ENCODE results near the gene ANO8. TPM values are rescaled to one million over a fixed set of nuclear protein-coding genes. Genes with fewer than 3 reads are reported as not detected.
A peak's percentile ranks its signal among the peaks of the same experiment; 100 is the strongest.
"Not testable (repeated sequence)": the region's sequence is repeated elsewhere in the genome, so short reads cannot be mapped to it uniquely, and the experiment has no call there.

The ANO8 gene
- total and polyA plus RNA-seq, 7 donors = 1.5 to 14.3 (median 11.9) TPM

DNA sequence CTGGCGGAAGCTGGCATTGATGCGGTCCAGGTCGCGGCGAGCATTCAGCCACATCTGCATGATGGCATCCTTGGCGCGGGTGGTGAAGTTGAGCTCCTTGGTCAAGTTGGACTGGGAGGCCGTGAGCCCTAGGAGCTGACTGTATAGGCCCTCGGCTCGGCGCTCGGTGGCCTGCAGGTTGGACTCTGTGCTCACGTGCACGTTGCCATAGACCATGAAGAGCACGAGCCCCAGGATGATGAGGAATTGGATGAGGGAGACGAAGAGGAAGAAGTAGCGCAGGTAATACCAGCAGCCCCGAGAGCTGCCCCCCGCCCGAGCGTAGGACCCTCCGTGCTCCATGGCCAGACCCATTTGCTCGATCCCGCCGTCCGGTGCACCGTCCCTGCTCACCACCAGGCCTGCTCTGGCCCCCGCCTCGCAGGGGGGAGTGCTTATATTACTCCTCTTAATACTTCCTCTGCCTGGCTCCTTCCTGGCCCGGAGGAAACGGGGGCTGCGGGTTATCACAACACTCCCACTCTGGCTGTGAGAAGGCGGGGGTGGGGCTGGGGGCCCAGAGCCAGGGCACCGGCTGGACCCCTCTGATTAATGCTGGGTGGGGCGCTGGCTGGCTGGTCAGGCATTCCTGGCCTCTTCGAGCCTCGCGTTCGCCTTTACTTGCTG is 42.4 kb upstream of the ANO8 start, which contains the start of gene PLVAP:
Gene PLVAP (minus strand): TSS at position 408 of the 666 bp plus-strand sequence. CDS start 54 bp downstream, at position 354.
- Histone ChIP-seq H3K27ac (peak within 1 kb of the TSS; percentile 10), H3K4me3 (peak within 1 kb of the TSS; percentile 44), H3K9me3 (no peaks in the 10 kb centered on the region), H3K4me1 (peaks cover 42% of the 10 kb centered on the region), H3K27me3 (ENCODE audit: insufficient read depth in 3 of 3, low read length in 2 of 3) (no peaks in the 10 kb centered on the region), H3K36me3 (ENCODE audit: insufficient read depth in 1 of 2, low read depth in 1 of 2) (no peaks in the 10 kb centered on the region)
- peak in 1 of 2 donors; percentile 28 for DNase-seq
- TF ChIP-seq, protein P1, sequence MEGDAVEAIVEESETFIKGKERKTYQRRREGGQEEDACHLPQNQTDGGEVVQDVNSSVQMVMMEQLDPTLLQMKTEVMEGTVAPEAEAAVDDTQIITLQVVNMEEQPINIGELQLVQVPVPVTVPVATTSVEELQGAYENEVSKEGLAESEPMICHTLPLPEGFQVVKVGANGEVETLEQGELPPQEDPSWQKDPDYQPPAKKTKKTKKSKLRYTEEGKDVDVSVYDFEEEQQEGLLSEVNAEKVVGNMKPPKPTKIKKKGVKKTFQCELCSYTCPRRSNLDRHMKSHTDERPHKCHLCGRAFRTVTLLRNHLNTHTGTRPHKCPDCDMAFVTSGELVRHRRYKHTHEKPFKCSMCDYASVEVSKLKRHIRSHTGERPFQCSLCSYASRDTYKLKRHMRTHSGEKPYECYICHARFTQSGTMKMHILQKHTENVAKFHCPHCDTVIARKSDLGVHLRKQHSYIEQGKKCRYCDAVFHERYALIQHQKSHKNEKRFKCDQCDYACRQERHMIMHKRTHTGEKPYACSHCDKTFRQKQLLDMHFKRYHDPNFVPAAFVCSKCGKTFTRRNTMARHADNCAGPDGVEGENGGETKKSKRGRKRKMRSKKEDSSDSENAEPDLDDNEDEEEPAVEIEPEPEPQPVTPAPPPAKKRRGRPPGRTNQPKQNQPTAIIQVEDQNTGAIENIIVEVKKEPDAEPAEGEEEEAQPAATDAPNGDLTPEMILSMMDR (IDR thresholded peaks at IDR 0.05) = no peak
- 62 to 69% (median 68%) methylated on average over 35 to 39 of the region's 39 CpGs for WGBS, 3 donors
- intact Hi-C loops (cut with DNase I) = no loop called here
- no peak for ATAC-seq

DNA sequence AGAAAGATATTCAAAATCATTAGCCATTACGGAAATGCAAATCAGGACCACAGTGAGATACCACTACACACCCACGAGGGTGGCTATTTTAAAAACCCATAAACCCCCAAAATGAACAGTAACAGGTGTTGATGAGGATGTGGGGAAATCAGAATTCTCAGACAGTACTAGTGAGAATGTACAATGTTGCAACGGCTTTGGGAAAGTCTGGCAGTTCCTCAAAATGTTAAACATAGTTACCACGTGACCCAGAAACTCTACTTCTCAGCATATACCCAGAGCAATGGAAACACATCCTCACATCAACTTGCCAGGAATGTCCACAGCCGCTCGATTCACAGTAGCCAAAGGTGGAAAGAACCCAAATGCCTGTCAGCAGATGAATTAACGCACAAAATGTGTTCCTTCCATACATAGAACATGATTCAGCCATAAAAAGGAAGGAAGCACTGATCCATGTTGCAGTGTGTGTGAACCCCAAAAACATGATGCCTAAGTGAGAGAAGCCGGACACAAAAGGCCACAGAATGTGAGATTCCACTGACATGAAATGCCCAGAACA is 35.5 kb upstream of the ANO8 start:
- H3K4me3 ChIP-seq = peak overlapping the region; percentile 59
- TF ChIP-seq, protein P1 (IDR thresholded peaks at IDR 0.05) = no peak
- DNase-seq (peak in 1 of 2 donors; percentile 75), ATAC-seq (peak; percentile 95 to 96 (median 95))
- intact Hi-C loops (cut with DNase I) = no loop called here
- peaks cover 19% of the 10 kb centered on the region for H3K4me1 ChIP-seq
- H3K36me3 ChIP-seq (ENCODE audit: insufficient read depth in 1 of 2, low read depth in 1 of 2) = no peaks in the 10 kb centered on the region
- WGBS, 3 donors = 14 to 20% (median 15%) methylated on average over 8 of the region's 8 CpGs
- no peaks in the 10 kb centered on the region for H3K9me3 ChIP-seq
- peak overlapping the region; percentile 93 for H3K27ac ChIP-seq
- no peaks in the 10 kb centered on the region for H3K27me3 ChIP-seq (ENCODE audit: insufficient read depth in 3 of 3, low read length in 2 of 3)

DNA sequence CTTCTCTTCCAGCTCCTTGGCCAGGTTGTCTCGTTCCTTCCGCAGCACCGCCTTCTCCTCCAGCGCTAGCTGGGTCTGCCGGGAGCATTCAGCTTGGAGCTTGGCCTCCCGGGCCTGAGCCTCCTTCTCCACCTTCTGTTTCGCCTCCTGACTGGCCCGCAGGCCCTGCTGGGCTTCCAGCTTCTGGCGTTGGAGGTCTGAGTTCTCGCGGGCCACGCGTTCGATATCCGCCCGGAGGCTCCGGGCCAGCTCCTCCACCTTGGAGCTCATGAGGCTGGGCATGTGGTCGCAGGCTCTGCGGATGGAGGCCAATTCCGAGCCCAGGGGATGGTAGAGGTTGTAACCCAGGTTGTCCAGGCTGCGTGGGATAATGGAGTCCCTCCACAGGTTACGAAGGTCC is 30.7 kb upstream of the ANO8 start:
- WGBS, 3 donors = 92 to 95% (median 92%) methylated on average over 22 of the region's 22 CpGs
- no peaks in the 10 kb centered on the region for H3K36me3 ChIP-seq (ENCODE audit: insufficient read depth in 1 of 2, low read depth in 1 of 2)
- peaks cover 6% of the 10 kb centered on the region for H3K4me1 ChIP-seq
- TF ChIP-seq, protein P1 (IDR thresholded peaks at IDR 0.05) = no peak
- H3K27ac ChIP-seq = no peak overlapping the region
- no peaks in the 10 kb centered on the region for H3K9me3 ChIP-seq
- no peaks in the 10 kb centered on the region for H3K27me3 ChIP-seq (ENCODE audit: insufficient read depth in 3 of 3, low read length in 2 of 3)
- no peak for DNase-seq
- intact Hi-C loops (cut with DNase I) = no loop called here
- no peak for ATAC-seq
- H3K4me3 ChIP-seq = no peak overlapping the region

DNA sequence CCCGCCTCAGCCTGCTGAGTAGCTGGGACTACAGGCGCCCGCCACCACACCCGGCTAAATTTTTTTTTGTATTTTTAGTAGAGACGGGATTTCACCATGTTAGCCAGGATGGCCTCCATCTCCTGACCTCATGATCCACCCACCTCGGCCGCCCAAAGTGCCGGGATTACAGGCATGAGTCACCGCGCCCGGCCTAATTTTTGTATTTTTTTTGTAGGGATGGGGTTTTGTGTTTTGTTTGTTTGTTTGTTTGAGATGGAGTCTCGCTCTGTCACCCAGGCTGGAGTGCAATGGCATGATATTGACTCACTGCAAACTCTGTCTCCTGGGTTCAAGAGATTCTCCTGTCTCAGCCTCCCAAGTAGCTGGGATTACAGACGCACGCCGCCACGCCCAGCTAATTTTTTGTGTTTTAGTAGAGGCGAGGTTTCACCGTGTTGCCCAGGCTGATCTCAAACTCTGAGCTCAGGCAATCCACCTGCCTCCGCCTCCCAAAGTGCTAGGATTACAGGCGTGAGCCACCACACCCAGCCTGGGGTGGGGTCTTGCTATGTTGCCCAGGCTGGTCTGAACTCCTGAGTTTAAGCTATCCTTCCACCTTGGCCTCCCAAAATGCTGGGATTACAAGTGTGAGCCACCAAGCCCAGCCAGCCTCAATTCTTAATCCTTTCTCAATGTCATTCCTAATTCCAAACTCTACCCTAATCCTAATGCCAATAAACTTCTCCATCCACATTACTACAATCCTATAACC is 29.4 kb upstream of the ANO8 start:
- 87 to 91% (median 87%) methylated on average over 20 of the region's 20 CpGs for WGBS, 3 donors
- intact Hi-C loops (cut with DNase I); DNase-seq; H3K4me1 ChIP-seq; H3K4me3 ChIP-seq; H3K27me3 ChIP-seq (ENCODE audit: insufficient read depth in 3 of 3, low read length in 2 of 3); H3K27ac ChIP-seq; ATAC-seq; H3K36me3 ChIP-seq (ENCODE audit: insufficient read depth in 1 of 2, low read depth in 1 of 2); H3K9me3 ChIP-seq: not testable (repeated sequence)

Measured in psoas muscle (tissue), 8 donors.